ENCODE data around the gene MYO5A.

DNA sequence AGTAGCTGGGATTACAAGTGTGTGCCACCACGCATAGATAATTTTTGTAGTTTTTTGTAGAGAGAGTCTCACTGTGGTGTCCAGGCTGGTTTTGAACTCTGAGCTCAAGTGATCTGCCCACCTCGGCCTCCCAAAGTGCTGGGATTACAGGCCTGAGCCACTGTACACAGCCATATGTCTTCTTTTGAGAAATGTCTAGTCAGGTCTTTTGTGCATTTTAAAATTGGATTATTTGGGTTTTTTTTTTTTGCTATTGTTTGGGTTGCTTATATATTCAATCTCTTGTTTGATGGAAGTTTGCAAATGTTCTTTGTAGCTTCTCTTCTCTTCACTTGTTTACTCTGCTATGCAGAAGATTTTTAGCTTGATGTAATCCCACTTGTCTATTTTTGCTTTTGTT lies 46.4 kb upstream of the MYO5A start:
- TF ChIP-seq POLR2AphosphoS5 (IDR thresholded peaks at IDR 0.05; ENCODE audit: low read depth, low read length) (no peak), FOXP2 (optimal IDR thresholded peaks at IDR 0.05; ENCODE audit: borderline replicate concordance, extremely low read depth, extremely low read length, insufficient read depth) (no peak)

Measured in PFSK-1 (cell line).